Tibial nerve (tissue), 4 donors: ENCODE data around the gene OR2A1. TPM values are rescaled to one million over a fixed set of nuclear protein-coding genes. Genes with fewer than 3 reads are reported as not detected.
"Not testable (repeated sequence)": the region's sequence is repeated elsewhere in the genome, so short reads cannot be mapped to it uniquely, and the experiment has no call there.

Experiments
- DNase-seq, 2 donors: peaks; one replicate each; pipeline ENCODE4 v3.0.0-alpha.2; 2019; ENCODE audit warnings: low spot score in 2 of 2
- H3K27ac ChIP-seq, 4 donors: fragments of 200-600 bp; sonication (generic) in 3 of 4; one replicate each; pipeline ENCODE4 v1.5.1; 2017 to 2019; ENCODE audit warnings: mild to moderate bottlenecking in 1 of 4
- H3K27me3 ChIP-seq, 2 donors: fragments of 200-600 bp; sonication (generic) in 1 of 2; one replicate each; pipeline versions ENCODE4 v1.5.1 to v1.6.0; 2017 to 2019
- H3K36me3 ChIP-seq, 3 donors: fragments of 200-600 bp; sonication (generic); one replicate each; pipeline ENCODE4 v1.5.1; 2018 to 2019
- H3K4me1 ChIP-seq, 4 donors: fragments of 200-600 bp; sonication (generic) in 3 of 4; one replicate each; pipeline ENCODE4 v1.5.1; 2017 to 2019
- H3K4me3 ChIP-seq, 4 donors: fragments of 200-600 bp; sonication (generic) in 3 of 4; one replicate each; pipeline ENCODE4 v1.5.1; 2017 to 2019; ENCODE audit warnings: mild to moderate bottlenecking in 1 of 4, moderate library complexity in 1 of 4
- H3K9me3 ChIP-seq, 4 donors: fragments of 200-600 bp; sonication (generic) in 3 of 4; one replicate each; pipeline ENCODE4 v1.5.1; 2017 to 2019
- WGBS, 2 donors: methylation state at CpG; one replicate each; pipeline ENCODE4 v1.1.5; 2018; 5-methylcytosine and 5-hydroxymethylcytosine counted together
- total RNA-seq, 4 donors: library from RNA; depleted of rRNA; stranded (reverse); fragments of >200 nt; gene quantifications; one replicate each; pipeline ENCODE4 v1.1.0, GENCODE V29; 2016

OR2A1 gene
- total RNA-seq, 4 donors from 2014 or later: 0.60 to 0.84 TPM; not detected in 2

GRCh38 chr7:144351667-144352066 lies 39.4 kb downstream of the OR2A1 start:
- H3K4me1 ChIP-seq, H3K9me3 ChIP-seq, DNase-seq, H3K4me3 ChIP-seq, H3K27ac ChIP-seq, H3K27me3 ChIP-seq, H3K36me3 ChIP-seq: not testable (repeated sequence)
- WGBS, 2 donors: 48 to 49% methylated on average over 1 to 2 of the region's 3 CpGs

- WGBS, 2 donors: no CpG with 5 or more reads among the region's 50 CpGs
- H3K4me3 ChIP-seq: peak within 1 kb of the TSS in 1 of 4 donors; percentile 28
- not testable (repeated sequence) for DNase-seq, H3K27ac ChIP-seq, H3K27me3 ChIP-seq, H3K4me1 ChIP-seq, H3K36me3 ChIP-seq, H3K9me3 ChIP-seq
Observed at GRCh38 chr7:144355176-144355822, 43.1 kb downstream of the OR2A1 start, which contains the start of gene ARHGEF5. TSS of gene ARHGEF5 (plus strand) at chr7:144355402. CDS start at chr7:144362670, 7,268 bp downstream.

- no CpG with 5 or more reads among the region's 6 CpGs for WGBS, 2 donors
- not testable (repeated sequence) for H3K4me1 ChIP-seq, H3K4me3 ChIP-seq, H3K9me3 ChIP-seq, H3K27me3 ChIP-seq, DNase-seq, H3K36me3 ChIP-seq, H3K27ac ChIP-seq
Observed at GRCh38 chr7:144356185-144356584, 44.0 kb downstream of the OR2A1 start.

GRCh38 chr7:144356860-144357259 lies 44.6 kb downstream of the OR2A1 start:
- H3K36me3 ChIP-seq, H3K9me3 ChIP-seq, H3K27me3 ChIP-seq, H3K27ac ChIP-seq, H3K4me1 ChIP-seq, H3K4me3 ChIP-seq, DNase-seq: not testable (repeated sequence)
- 98 to 100% methylated on average over 1 to 2 of the region's 11 CpGs for WGBS, 2 donors

GRCh38 chr7:144362061-144362460 lies 49.8 kb downstream of the OR2A1 start:
- H3K9me3 ChIP-seq, H3K27me3 ChIP-seq, H3K27ac ChIP-seq, DNase-seq, H3K36me3 ChIP-seq, H3K4me3 ChIP-seq, H3K4me1 ChIP-seq: not testable (repeated sequence)
- WGBS, 2 donors: no CpG with 5 or more reads among the region's 3 CpGs

- not testable (repeated sequence) for H3K27me3 ChIP-seq, DNase-seq, H3K4me3 ChIP-seq, H3K9me3 ChIP-seq, H3K36me3 ChIP-seq, H3K4me1 ChIP-seq, H3K27ac ChIP-seq
- no CpG with 5 or more reads among the region's 6 CpGs for WGBS, 2 donors
Observed at GRCh38 chr7:144365523-144365922, 53.3 kb downstream of the OR2A1 start.

- H3K27me3 ChIP-seq, H3K4me1 ChIP-seq, H3K36me3 ChIP-seq, H3K27ac ChIP-seq, DNase-seq, H3K9me3 ChIP-seq, H3K4me3 ChIP-seq: not testable (repeated sequence)
- no CpG with 5 or more reads among the region's 9 CpGs for WGBS, 2 donors
Observed at GRCh38 chr7:144367250-144367649, 55.0 kb downstream of the OR2A1 start.

- H3K4me1 ChIP-seq: not testable (repeated sequence)
Observed at GRCh38 chr7:144369221-144369620, 57.0 kb downstream of the OR2A1 start.

More at GRCh38 chr7:144369221-144369620, 57.0 kb downstream of the OR2A1 start:
- not testable (repeated sequence) for H3K4me3 ChIP-seq, H3K27me3 ChIP-seq, H3K27ac ChIP-seq, H3K9me3 ChIP-seq, H3K36me3 ChIP-seq, DNase-seq
- WGBS, 2 donors: 96 to 100% methylated on average over 4 of the region's 7 CpGs

Other genes with a start within 250 kb of the OR2A1 start
- not detected for gene OR2A25, start 242.6 kb upstream of the OR2A1 start, total RNA-seq
- gene OR2A12, start 226.1 kb upstream of the OR2A1 start, total RNA-seq: not detected
- gene OR2A2, start 202.8 kb upstream of the OR2A1 start, total RNA-seq: not detected
- gene OR2A14, start 189.2 kb upstream of the OR2A1 start, total RNA-seq: not detected
- gene CTAGE4, start 129.0 kb upstream of the OR2A1 start, total RNA-seq: 1 to 10 TPM in 2 of 4 donors, not detected in 2; 2.5 to 3.1 TPM
- gene ARHGEF35, start 116.6 kb upstream of the OR2A1 start, total RNA-seq: 1 to 10 TPM in 3 of 4 donors, under 1 TPM in 1; 0.59 to 4.4 (median 1.9) TPM
- gene OR2A42, start 72.8 kb upstream of the OR2A1 start, total RNA-seq: not detected
- 1 to 10 TPM; 1.1 to 3.8 (median 2.2) TPM for gene OR2A7, start 47.6 kb upstream of the OR2A1 start, total RNA-seq
- gene CTAGE8, start 43.1 kb upstream of the OR2A1 start, total RNA-seq: 1 to 10 TPM in 2 of 4 donors, under 1 TPM in 1, not detected in 1; 0.60 to 1.8 (median 1.5) TPM
- 10 to 100 TPM in 2 of 4 donors, 1 to 10 TPM in 2; 5.9 to 13.2 (median 10.4) TPM for gene ARHGEF5, start 43.0 kb downstream of the OR2A1 start, total RNA-seq
- not detected for gene NOBOX, start 91.3 kb downstream of the OR2A1 start, total RNA-seq